Hippocampal formation (tissue), 2 donors: Measurements from ENCODE around the gene ADGRB2.

Source experiments
- DNase-seq, 2 donors: peaks; one replicate each; lab custom pipeline; 2025; lab: John Stamatoyannopoulos, UW

ADGRB2 gene

DNA sequence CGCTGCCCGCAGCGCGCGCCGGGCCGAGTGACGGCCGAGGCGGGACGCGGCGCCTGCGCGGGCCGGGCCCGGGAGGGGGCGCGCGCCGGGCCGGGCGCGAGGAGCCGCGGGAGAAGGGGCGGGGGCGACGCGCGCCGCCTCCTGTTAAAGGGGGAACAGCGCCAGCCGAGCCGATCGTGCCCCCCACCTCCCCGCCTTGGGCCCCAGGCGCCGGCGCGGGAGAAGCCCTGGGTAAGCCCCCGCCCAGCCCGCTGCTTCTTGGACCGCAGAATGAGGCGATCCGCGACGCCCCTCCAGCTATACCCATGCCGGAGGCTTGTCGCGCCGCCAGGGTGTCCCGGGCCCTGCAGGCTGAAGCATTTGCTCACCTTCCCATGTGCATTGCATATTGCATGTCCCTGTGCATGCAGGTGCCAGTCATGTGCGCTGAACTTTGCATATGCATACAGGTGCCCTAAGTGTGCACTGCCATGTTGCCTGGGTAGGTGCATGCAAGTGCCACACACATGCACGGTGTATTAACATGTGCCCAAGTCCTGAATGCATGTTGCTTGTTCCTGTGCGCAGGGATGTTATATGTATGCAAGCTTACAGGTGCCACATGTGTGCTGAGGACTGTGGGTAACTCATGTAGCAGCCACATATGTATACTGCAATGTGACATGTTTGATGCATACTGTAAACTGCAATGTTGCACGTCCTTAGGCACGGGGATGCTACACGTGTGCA is at the start of gene ADGRB2:
ADGRB2 (minus strand) TSS at position 29 of the 729 bp plus-strand sequence. CDS start 7,119 bp downstream, outside the sequence.
- DNase-seq = peak in 1 of 2 donors; percentile 33

GRCh38 chr1:31812158-31812829 is 48.2 kb upstream of the ADGRB2 start:
- DNase-seq = no peak

DNA sequence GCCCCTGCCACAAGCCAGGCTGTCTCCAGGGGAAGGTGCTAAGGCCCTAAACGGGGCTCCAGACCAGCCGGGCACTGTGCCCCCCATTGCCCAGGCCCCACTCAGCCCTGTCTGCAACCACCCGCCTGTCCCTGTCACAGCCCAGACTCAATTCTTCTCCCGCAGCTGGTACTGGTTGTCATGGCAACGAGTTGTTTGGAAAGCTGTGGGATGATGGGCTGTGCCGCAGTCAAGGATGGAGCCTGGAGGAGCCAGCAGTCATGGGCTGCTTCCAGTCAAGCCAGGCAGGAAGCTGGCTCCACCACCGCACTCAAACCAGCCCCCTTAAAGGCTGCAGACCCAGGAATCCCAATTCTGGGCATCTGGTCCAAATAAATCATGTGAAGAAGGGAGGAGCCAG is 47.5 kb upstream of the ADGRB2 start:
- peak; percentile 90 to 94 for DNase-seq

- no peak for DNase-seq
These were observed 45.6 kb upstream of the ADGRB2 start for GRCh38 chr1:31809698-31810097.

GRCh38 chr1:31807273-31808048 is 43.3 kb upstream of the ADGRB2 start:
- no peak for DNase-seq

GRCh38 chr1:31805318-31805717 is 41.2 kb upstream of the ADGRB2 start:
- no peak for DNase-seq

DNA sequence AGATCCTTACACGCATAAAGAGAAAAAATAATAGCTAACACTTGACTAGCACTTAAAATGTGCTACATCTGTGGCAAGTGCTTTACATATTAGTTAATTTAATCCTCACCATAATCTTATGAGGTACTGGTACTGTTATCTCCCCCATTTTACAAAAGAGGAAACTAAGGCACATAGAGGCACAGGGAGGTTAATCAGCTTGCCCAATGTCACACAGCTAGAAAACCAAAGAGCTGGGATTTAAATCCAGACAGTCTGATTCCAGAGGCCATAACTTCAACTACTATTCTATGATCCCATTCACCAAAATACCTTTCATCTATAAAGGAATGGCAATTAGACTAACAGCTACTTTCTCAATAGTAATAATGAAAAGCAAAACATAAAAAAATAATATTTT is 40.0 kb upstream of the ADGRB2 start:
- DNase-seq = no peak

DNA sequence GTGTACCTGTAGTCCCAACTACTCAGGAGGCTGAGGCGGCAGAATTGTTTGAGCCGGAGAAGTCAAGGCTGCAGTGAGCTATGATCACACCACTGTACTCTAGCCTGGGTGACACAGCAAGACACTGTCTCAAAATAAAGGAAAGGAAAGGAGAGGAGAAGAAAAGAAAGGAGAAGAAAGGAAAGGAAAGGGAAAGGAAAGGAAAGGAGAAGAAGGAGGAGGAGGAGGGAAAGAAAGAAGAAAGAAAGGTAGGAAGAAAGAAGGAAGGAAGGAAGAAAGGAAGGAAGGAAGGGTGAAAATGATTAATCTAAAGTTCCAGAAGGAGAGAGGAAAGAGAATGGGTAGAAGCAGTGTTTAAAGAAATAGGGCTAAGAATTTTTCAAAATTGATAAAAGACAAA is 39.5 kb upstream of the ADGRB2 start:
- DNase-seq = no peak

DNA sequence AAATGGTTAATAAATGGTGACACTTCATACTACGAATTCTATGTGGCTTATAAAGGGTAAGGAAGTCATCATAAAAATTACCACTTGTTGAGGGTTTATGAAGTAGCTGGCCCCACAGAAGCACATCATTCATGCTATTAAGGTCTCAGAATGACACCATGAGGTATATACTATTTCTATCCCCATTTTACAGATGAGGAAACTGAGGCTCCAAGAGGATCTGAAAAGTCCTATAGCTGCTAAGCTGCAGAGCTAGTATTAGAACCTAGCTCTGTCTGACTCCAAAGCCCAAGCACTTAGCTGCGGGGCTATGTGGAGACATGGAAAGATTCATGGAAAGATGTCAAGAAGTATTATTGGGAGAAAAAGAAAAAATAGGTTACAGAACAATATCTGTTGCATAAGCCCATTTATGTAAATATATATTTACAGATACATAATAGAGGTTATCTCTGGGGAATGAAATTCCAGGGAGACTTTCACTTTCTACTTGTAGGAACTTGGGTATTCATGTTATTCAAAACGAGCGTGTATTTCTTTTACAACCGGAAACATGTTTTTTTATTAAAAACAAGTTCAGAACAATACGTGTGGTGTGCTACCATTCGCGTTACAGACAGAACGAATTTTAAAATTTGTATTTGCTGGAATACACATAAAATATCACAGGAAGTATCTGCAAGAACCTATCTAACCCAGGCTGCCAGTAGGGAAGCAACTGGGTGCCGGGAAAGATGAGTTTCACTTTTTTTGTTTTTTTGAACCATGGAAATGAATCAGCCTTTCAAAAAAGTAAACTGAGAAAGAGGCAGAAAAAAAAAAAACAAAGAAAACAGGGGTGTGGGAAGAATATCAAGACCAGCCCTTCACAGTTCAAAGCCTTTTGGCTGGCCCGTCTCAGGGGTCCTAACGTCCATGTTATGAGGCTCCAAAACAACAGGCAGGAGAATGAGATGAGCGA is 38.3 kb upstream of the ADGRB2 start:
- peak in 1 of 2 donors; percentile 43 for DNase-seq

DNA sequence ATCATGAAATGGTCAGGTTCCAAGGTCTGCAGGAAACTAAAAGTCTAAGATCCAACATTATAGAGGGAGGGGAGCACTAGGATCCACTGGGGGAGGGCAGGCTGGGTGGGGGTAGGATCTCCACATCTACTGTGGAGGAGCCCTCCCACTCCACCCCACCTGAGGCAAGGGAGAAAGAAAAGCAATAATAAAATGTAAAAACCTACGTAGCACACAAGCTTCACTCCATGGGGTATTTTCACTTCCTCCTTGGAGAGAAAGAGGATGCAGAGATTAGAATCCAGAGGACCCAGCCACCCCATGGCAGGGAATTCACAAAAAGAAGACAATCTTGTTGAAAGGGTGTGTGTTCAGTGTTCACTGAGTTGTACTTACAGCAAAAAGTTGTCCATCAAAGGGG is 37.3 kb upstream of the ADGRB2 start:
- DNase-seq = no peak

- no peak for DNase-seq
These were observed 36.5 kb upstream of the ADGRB2 start for GRCh38 chr1:31800674-31800967.

DNA sequence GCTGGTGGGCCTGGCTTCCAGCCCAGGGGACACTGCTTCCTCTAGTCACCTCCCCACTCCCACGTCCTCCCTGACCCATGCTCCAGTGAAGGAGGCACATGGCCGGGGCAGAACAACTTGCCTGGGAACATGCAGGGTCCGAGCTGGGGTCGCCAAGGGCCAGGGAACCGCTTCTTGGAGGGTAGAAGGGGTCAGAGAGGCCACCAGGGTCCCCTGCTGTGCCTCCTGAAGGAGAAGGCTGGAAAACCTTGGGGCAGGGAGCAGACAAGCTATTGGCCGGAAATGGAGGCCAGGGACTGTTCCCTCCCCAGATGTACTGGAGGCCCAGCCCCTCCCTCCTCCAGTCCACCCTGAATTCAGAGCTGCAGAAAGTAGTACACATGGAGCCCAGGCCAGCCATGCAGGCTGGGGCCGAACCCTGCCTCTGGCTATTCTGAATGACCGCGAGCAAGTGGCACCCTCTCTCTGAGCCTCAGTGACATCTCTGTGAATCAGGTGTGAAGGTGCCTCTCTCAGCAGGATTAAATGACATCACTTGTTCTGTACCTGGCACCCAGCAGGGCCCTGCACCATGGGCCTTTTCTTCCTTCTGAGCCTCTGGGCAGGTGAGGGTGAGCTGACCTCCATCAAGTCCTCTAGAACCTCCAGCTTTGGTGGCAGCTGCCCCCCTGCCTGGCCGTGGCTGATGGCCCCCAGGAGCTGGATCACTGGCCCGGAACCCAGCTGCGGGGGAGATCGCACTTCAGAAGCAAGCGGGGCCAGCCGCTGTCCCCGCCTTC is 35.9 kb upstream of the ADGRB2 start:
- DNase-seq = no peak

GRCh38 chr1:31799196-31799894 is 35.2 kb upstream of the ADGRB2 start:
- no peak for DNase-seq

DNA sequence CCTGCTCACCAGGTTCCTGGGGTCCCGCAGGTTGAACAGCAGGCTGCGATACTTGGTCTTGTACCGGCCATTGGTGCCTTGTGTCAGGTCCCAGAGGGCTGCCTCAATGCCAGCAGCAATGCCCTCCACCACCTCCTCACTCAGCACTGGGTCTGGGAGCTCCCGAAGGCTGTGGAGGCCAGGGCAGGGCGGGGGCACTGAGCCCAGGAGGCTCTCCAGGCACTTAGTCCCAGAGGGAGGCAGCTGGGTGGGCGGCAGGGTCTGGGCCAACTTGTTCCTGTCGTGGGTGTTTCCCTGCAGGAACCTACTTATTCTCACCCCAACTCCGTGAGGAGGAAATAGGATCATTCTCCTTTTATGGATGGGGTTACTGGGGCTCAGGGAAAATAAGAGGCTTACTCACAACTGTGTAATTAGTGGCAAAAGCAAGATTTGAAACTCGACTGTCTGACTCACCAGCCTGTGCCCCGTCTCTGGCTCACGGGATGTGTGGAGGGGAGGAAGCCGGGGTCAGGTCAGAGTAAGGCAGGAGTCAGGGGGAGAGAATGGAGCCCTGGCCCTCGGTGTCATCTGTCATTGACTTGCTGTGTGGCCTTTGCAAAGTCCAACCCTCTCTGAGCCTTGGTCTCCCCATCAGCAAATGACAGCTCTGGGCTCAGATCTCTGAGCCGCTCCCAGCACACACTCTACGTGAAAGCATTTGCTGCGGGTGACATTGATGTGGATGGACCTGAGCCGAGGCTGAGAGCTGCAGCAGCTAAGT is 34.5 kb upstream of the ADGRB2 start:
- no peak for DNase-seq

DNA sequence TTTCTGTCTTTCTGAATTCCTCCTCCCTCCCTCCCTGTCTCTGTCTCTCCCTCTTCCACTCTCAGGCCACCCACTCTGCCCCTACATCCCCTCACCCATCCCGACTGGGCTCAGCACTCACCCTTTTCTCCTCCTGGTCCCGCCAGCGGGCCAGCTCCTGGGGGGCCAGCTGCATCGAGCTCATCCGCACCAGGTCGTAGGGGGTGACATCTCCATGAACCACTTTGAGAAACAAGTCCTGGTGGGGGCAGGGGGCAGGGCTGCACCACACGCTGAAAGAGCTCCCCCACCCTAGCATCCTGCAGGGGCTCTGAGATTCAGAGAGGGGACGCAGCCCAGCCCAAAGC is 33.9 kb upstream of the ADGRB2 start:
- DNase-seq = no peak

DNA sequence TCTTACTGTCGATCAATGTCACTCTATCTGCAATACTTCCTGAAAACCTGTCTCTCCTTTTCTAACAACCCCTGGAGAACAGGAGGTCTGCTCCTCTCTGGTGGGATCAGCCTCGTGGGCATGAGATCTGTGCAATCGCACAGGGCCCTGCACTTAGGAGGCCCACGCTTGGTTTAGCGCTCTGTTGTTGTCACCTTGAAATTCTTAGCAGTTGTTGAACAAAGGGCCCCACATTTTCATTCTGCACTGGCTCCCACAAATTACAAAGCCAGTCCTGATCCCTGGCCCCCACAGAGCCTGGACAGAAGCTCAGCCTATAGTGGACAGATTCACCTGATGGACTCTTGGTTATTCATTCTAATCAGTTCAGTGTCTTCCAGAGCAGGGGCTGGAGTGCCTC is 33.1 kb upstream of the ADGRB2 start:
- DNase-seq = no peak

DNA sequence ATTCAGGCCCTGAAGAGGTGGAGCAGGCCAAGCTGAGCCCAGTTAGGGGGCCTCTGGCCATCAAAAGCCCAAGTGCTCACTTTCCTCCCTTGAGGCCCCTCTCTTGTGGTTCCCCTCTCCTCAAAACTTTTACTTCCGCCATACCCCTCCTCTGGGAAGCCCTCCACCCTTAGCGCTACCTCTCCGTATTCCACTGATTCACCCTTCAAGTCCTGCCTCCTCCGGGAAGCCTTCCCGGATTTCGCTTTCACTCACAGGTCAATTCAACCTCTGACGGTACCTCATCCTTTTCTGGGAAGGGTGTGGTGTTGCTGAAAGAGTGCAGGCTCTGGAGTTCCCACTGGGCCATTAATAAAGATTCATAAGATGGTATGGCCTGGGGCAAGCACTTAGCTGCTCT is 32.6 kb upstream of the ADGRB2 start:
- DNase-seq = no peak

GRCh38 chr1:31795801-31796621 is 31.9 kb upstream of the ADGRB2 start:
- no peak for DNase-seq

- no peak for DNase-seq
These were observed 31.0 kb upstream of the ADGRB2 start for GRCh38 chr1:31795096-31795675.
